Psoas muscle (tissue), 8 donors: ENCODE data around the gene CWC15. TPM values are rescaled to one million over a fixed set of nuclear protein-coding genes. Genes with fewer than 3 reads are reported as not detected.

ENCODE experiments used
- ATAC-seq, 4 donors: fragments of 200-7000 bp; cut with Tn5 transposase; one replicate each; pipeline ENCODE4 v1.9.1; 2020; ENCODE audit warnings: moderate library complexity in 3 of 4, mild to moderate bottlenecking in 2 of 4
- DNase-seq, 2 donors: peaks; one replicate each; pipeline ENCODE4 v3.0.0-alpha.2; 2020
- H3K27ac ChIP-seq: fragments of 200-600 bp; one replicate; pipeline ENCODE4 v1.8.0; 2022
- H3K27me3 ChIP-seq, 3 donors: fragments of 200-600 bp in 1 of 3; one replicate each; pipeline versions ENCODE4 v1.6.1 to v1.8.0; 2013 to 2022; ENCODE audit warnings: low read length in 2 of 3, mild to moderate bottlenecking in 2 of 3, moderate library complexity in 1 of 3; ENCODE audit not compliant: insufficient read depth in 3 of 3
- H3K36me3 ChIP-seq, 2 donors: fragments of 200-600 bp in 1 of 2; one replicate each; pipeline versions ENCODE4 v1.6.1 to v1.8.0; 2013 to 2022; ENCODE audit warnings: low read depth in 1 of 2, mild to moderate bottlenecking in 1 of 2, moderate library complexity in 1 of 2; ENCODE audit not compliant: insufficient read depth in 1 of 2
- H3K4me1 ChIP-seq: fragments of 200-600 bp; one replicate; pipeline ENCODE4 v1.8.0; 2022
- H3K4me3 ChIP-seq: fragments of 200-600 bp; one replicate; pipeline ENCODE4 v1.8.0; 2022; ENCODE audit warnings: mild to moderate bottlenecking
- H3K9me3 ChIP-seq: fragments of 200-600 bp; one replicate; pipeline ENCODE4 v1.8.0; 2022
- WGBS, 3 donors: extraction: QIAGEN DNeasy Blood & Tissue Kit; methylation state at CpG; one replicate each; pipeline versions ENCODE4 v1.1.6 to v1.1.7; 2013; 5-methylcytosine and 5-hydroxymethylcytosine counted together
- intact Hi-C, 2 donors: fragments of 100-400 bp; cut with DNase I; formaldehyde crosslinking; loops; one replicate each; pipeline versions ENCODE4 v1.11.0 to v1.14.2; 2022
- polyA plus RNA-seq, 3 donors: library from polyadenylated mRNA; stranded (reverse); fragments of 200-250 nt; gene quantifications; one replicate each; pipeline ENCODE4 v1.2.3, GENCODE V29; 2013
- total RNA-seq, 4 donors: library from RNA; stranded (reverse); fragmentation: NEBNext Ultra II Directional in 2 of 4; extraction: Animal tissue kit (Norgen Biotek cat#: 25700) in 2 of 4; gene quantifications; one replicate each; pipeline versions ENCODE4 v1.2.1 to v1.2.4, GENCODE V29; 2021 to 2023
- TF ChIP-seq, protein P1 (sequence below): fragments of 200-600 bp; IDR thresholded peaks from one replicate; pipeline ENCODE4 v1.8.0; 2022; ENCODE audit warnings: antibody characterized with exemption
- donor health status: healthy with polysubstance abuse.
- donor health status: DM: no; HTN: no; CAD: no; lungs with moderate emphysema.
- donor health status: Bipolar disorder and iron deficiency.
- donor health status: healthy.
- donor health status: DM: yes; HTN: yes; CAD: no.
- donor health status: DM: no; HTN: no; CAD: no.
- donor health status: DM: no; HTN: no; CAD: no.
- donor health status: DM: yes; HTN: yes; CAD: no.

Gene CWC15
- total and polyA plus RNA-seq, 7 donors, result 71.4 to 91.6 (median 82.4) TPM

- Histone ChIP-seq H3K27me3 (peaks cover 0 to 4% (median 0%) of the 10 kb centered on the region in 3 donors), H3K4me3 (no peak overlapping the region), H3K9me3 (peaks cover 5% of the 10 kb centered on the region), H3K4me1 (no peaks in the 10 kb centered on the region), H3K27ac (no peak overlapping the region), H3K36me3 (no peaks in the 10 kb centered on the region)
- TF ChIP-seq, protein P1, sequence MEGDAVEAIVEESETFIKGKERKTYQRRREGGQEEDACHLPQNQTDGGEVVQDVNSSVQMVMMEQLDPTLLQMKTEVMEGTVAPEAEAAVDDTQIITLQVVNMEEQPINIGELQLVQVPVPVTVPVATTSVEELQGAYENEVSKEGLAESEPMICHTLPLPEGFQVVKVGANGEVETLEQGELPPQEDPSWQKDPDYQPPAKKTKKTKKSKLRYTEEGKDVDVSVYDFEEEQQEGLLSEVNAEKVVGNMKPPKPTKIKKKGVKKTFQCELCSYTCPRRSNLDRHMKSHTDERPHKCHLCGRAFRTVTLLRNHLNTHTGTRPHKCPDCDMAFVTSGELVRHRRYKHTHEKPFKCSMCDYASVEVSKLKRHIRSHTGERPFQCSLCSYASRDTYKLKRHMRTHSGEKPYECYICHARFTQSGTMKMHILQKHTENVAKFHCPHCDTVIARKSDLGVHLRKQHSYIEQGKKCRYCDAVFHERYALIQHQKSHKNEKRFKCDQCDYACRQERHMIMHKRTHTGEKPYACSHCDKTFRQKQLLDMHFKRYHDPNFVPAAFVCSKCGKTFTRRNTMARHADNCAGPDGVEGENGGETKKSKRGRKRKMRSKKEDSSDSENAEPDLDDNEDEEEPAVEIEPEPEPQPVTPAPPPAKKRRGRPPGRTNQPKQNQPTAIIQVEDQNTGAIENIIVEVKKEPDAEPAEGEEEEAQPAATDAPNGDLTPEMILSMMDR, result no peak
- no peak for ATAC-seq
- DNase-seq, result no peak
- intact Hi-C loops, result no loop called here
These were observed 38.0 kb upstream of the CWC15 start for GRCh38 chr11:95011376-95011775.

- Histone ChIP-seq H3K4me3 (no peak overlapping the region), H3K4me1 (no peaks in the 10 kb centered on the region), H3K27ac (no peak overlapping the region), H3K9me3 (peaks cover 5% of the 10 kb centered on the region), H3K36me3 (no peaks in the 10 kb centered on the region), H3K27me3 (no peaks in the 10 kb centered on the region)
- no peak for DNase-seq
- intact Hi-C loops, result no loop called here
- 76 to 88% (median 86%) methylated on average over 1 of the region's 1 CpG for WGBS, 3 donors
- ATAC-seq, result no peak
- TF ChIP-seq, protein P1, result no peak
These were observed 32.3 kb upstream of the CWC15 start for GRCh38 chr11:95005642-95006041.

GRCh38 chr11:95003716-95004115, 30.4 kb upstream of the CWC15 start:
- Histone ChIP-seq H3K9me3 (peaks cover 5% of the 10 kb centered on the region), H3K27me3 (no peaks in the 10 kb centered on the region), H3K27ac (no peak overlapping the region), H3K36me3 (no peaks in the 10 kb centered on the region), H3K4me1 (no peaks in the 10 kb centered on the region), H3K4me3 (no peak overlapping the region)
- intact Hi-C loops, result no loop called here
- no peak for ATAC-seq
- no peak for DNase-seq
- TF ChIP-seq, protein P1, result no peak

DNA sequence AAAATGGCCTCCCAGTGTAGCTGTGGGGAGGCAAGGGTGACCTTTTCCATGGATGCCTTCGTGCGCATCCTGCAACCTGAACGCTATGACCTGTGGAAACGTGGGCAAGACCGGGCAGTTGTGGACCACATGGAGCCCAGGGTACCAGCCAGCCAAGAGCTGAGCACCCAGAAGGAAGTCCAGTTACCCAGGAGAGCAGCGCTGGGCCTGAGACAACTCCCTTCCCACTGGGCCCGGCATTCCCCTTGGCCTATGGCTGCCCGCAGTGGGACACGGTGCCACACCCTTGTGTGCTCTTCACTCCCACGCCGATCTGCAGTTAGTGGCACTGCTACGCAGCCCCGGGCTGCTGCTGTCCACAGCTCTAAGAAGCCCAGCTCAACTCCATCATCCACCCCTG, 24.9 kb upstream of the CWC15 start:
- TF ChIP-seq, protein P1, result no peak
- H3K36me3 ChIP-seq, result no peaks in the 10 kb centered on the region
- H3K9me3 ChIP-seq, result no peaks in the 10 kb centered on the region
- H3K4me1 ChIP-seq, result no peaks in the 10 kb centered on the region
- ATAC-seq (no peak), DNase-seq (no peak)
- WGBS, 3 donors, result 93 to 96% (median 94%) methylated on average over 13 of the region's 13 CpGs
- intact Hi-C loops, result no loop called here
- no peaks in the 10 kb centered on the region for H3K27me3 ChIP-seq
- no peak overlapping the region for H3K4me3 ChIP-seq
- no peak overlapping the region for H3K27ac ChIP-seq

- no peak overlapping the region for H3K27ac ChIP-seq
- TF ChIP-seq, protein P1, result no peak
- intact Hi-C loops, result no loop called here
- no peaks in the 10 kb centered on the region for H3K4me1 ChIP-seq
- H3K9me3 ChIP-seq, result no peaks in the 10 kb centered on the region
- DNase-seq (no peak), ATAC-seq (no peak)
- H3K4me3 ChIP-seq, result no peak overlapping the region
- H3K36me3 ChIP-seq, result no peaks in the 10 kb centered on the region
- H3K27me3 ChIP-seq, result no peaks in the 10 kb centered on the region
- WGBS, 3 donors, result 92 to 93% (median 93%) methylated on average over 6 of the region's 6 CpGs
These were observed 24.1 kb upstream of the CWC15 start for GRCh38 chr11:94997437-94997836.
